Posterior cingulate gyrus (tissue), 11 donors: ENCODE data around the gene CACNB1.

Experiments
- DNase-seq, 10 donors: peaks; one replicate each; pipeline versions ENCODE4 v3.0.0 to v3.0.0-alpha.2; 2020 to 2021; ENCODE audit warnings: mixed read lengths in 3 of 10
- intact Hi-C: fragments of 100-400 bp; cut with DNase I; formaldehyde crosslinking; loops from one replicate; pipeline ENCODE4 v1.15.1; 2023

CACNB1 gene

GRCh38 chr17:39158623-39159022 lies 38.8 kb downstream of the CACNB1 start:
- intact Hi-C loops: no loop called here
- peak in 1 of 10 donors; percentile 29 for DNase-seq

- DNase-seq: peak in 1 of 10 donors; percentile 33
- intact Hi-C loops: no loop called here
Observed at GRCh38 chr17:39156491-39156890, 41.0 kb downstream of the CACNB1 start.

GRCh38 chr17:39155654-39156053 lies 41.8 kb downstream of the CACNB1 start:
- DNase-seq: no peak
- intact Hi-C loops: no loop called here

- DNase-seq: peak; percentile 93 to 99 (median 95)
- intact Hi-C loops: loop anchor here (1.0 to 5.0 kb wide), 4 partner anchors 44 to 281 kb away; partner anchors contain the start of genes CACNB1 and LASP1
Observed at GRCh38 chr17:39153599-39154051, 43.8 kb downstream of the CACNB1 start.

GRCh38 chr17:39151943-39152818 lies 45.3 kb downstream of the CACNB1 start:
- peak in 5 of 10 donors; percentile 42 to 93 (median 86) for DNase-seq
- intact Hi-C loops: loop anchor here (2.0 to 5.0 kb wide), 3 partner anchors 45 to 280 kb away; partner anchors contain the start of genes CACNB1 and LASP1

GRCh38 chr17:39151150-39151942 lies 46.1 kb downstream of the CACNB1 start, which contains the start of gene PLXDC1:
PLXDC1 (minus strand) TSS chr17:39151637; CDS start chr17:39151437, 200 bp downstream.
- intact Hi-C loops: loop anchor here (5.0 kb wide), 2 partner anchors 46 to 279 kb away; partner anchors contain the start of genes CACNB1 and LASP1

GRCh38 chr17:39150795-39151149 lies 46.7 kb downstream of the CACNB1 start:
- intact Hi-C loops: loop anchor here (5.0 kb wide), 2 partner anchors 47 to 278 kb away; partner anchors contain the start of genes CACNB1 and LASP1
- peak in 1 of 10 donors; percentile 66 for DNase-seq

More at GRCh38 chr17:39151150-39151942, 46.1 kb downstream of the CACNB1 start, which contains the start of gene PLXDC1:
- DNase-seq: peak in 2 of 10 donors; percentile 73 to 82

- peak in 1 of 10 donors; percentile 59 for DNase-seq
- intact Hi-C loops: loop anchor here (5.0 kb wide), 2 partner anchors 47 to 278 kb away; partner anchors contain the start of genes CACNB1 and LASP1
Observed at GRCh38 chr17:39150104-39150634, 47.3 kb downstream of the CACNB1 start.

- peak in 1 of 10 donors; percentile 56 for DNase-seq
- intact Hi-C loops: no loop called here
Observed at GRCh38 chr17:39147221-39148185, 50.0 kb downstream of the CACNB1 start.

GRCh38 chr17:39146273-39146672 lies 51.2 kb downstream of the CACNB1 start:
- peak in 1 of 10 donors; percentile 17 for DNase-seq
- intact Hi-C loops: no loop called here

GRCh38 chr17:39145143-39145542 lies 52.3 kb downstream of the CACNB1 start:
- DNase-seq: peak in 1 of 10 donors; percentile 73
- intact Hi-C loops: no loop called here

- intact Hi-C loops: no loop called here
- peak in 8 of 10 donors; percentile 31 to 93 (median 70) for DNase-seq
Observed at GRCh38 chr17:39144416-39144840, 53.0 kb downstream of the CACNB1 start.

- intact Hi-C loops: no loop called here
- DNase-seq: peak in 2 of 10 donors; percentile 13 to 85
Observed at GRCh38 chr17:39143552-39144093, 53.8 kb downstream of the CACNB1 start.

- DNase-seq: peak in 1 of 10 donors; percentile 30
- intact Hi-C loops: no loop called here
Observed at GRCh38 chr17:39141915-39142664, 55.4 kb downstream of the CACNB1 start.

- no peak for DNase-seq
- intact Hi-C loops: no loop called here
Observed at GRCh38 chr17:39141294-39141693, 56.2 kb downstream of the CACNB1 start.

GRCh38 chr17:39139561-39139960 lies 57.9 kb downstream of the CACNB1 start:
- DNase-seq: peak in 1 of 10 donors; percentile 61
- intact Hi-C loops: no loop called here

GRCh38 chr17:39139161-39139511 lies 58.3 kb downstream of the CACNB1 start:
- no peak for DNase-seq
- intact Hi-C loops: no loop called here
